KMS-11 (cell line): ENCODE data around the gene SARS1.

Experiments used
- H2AFZ ChIP-seq: fragments of 200-600 bp; sonication (generic); 2 replicates; pipeline ENCODE4 v1.6.1; 2016; ENCODE audit warnings: antibody characterized with exemption, mixed run types, low read depth
- H3K27ac ChIP-seq: fragments of 200-600 bp; sonication (generic); 2 replicates; pipeline ENCODE4 v1.6.1; 2016; ENCODE audit warnings: mild to moderate bottlenecking, mixed run types
- H3K27me3 ChIP-seq: fragments of 200-600 bp; sonication (generic); 2 replicates; pipeline ENCODE4 v1.6.1; 2017; ENCODE audit warnings: mild to moderate bottlenecking, low read depth, mixed run types, moderate library complexity; ENCODE audit not compliant: insufficient read depth
- H3K36me3 ChIP-seq: fragments of 200-600 bp; sonication (generic); 2 replicates; pipeline ENCODE4 v1.6.1; 2017; ENCODE audit warnings: mild to moderate bottlenecking, mixed run types; ENCODE audit not compliant: insufficient read depth
- H3K4me1 ChIP-seq: fragments of 200-600 bp; sonication (generic); 2 replicates; pipeline ENCODE4 v1.6.1; 2016; ENCODE audit warnings: mild to moderate bottlenecking, low read depth, mixed run types; ENCODE audit not compliant: poor library complexity, severe bottlenecking
- H3K4me2 ChIP-seq: fragments of 200-600 bp; sonication (generic); 2 replicates; pipeline ENCODE4 v1.7.0; 2016; ENCODE audit warnings: mild to moderate bottlenecking, mixed run types
- H3K4me3 ChIP-seq: fragments of 200-600 bp; sonication (generic); IDR thresholded peaks from 2 replicates; pipeline ENCODE4 v1.6.1; 2017; ENCODE audit warnings: low read depth, low read length, mixed read lengths; ENCODE audit not compliant: insufficient read depth
- H3K79me2 ChIP-seq: fragments of 200-600 bp; sonication (generic); 2 replicates; pipeline ENCODE4 v1.6.1; 2016; ENCODE audit warnings: low read depth, mixed run types; ENCODE audit not compliant: insufficient read depth
- H3K9ac ChIP-seq: fragments of 200-600 bp; sonication (generic); 2 replicates; pipeline ENCODE4 v1.6.1; 2016; ENCODE audit warnings: mild to moderate bottlenecking, mixed run types
- H4K20me1 ChIP-seq: fragments of 200-600 bp; sonication (generic); 2 replicates; pipeline ENCODE4 v1.6.1; 2016; ENCODE audit warnings: mild to moderate bottlenecking, mixed run types; ENCODE audit not compliant: insufficient read depth
- CTCF ChIP-seq: fragments of 200-600 bp; sonication (generic); conservative IDR thresholded peaks from 2 replicates; pipeline ENCODE4 v1.6.1; 2017; ENCODE audit warnings: low read depth, mild to moderate bottlenecking, antibody characterized with exemption, low read length, moderate library complexity, mixed read lengths

SARS1 gene

GRCh38 chr1:109239047-109239408 is 25.3 kb downstream of the SARS1 start:
- H3K4me1 ChIP-seq = no peaks in the 10 kb centered on the region
- no peak overlapping the region for H3K4me2 ChIP-seq
- H3K79me2 ChIP-seq = no peaks in the 10 kb centered on the region
- no peak overlapping the region for H3K4me3 ChIP-seq
- no peaks in the 10 kb centered on the region for H3K27me3 ChIP-seq
- no peak overlapping the region for H3K9ac ChIP-seq
- peaks cover 24% of the 10 kb centered on the region; the same call in 1 of the 2 replicates for H3K36me3 ChIP-seq
- H2AFZ ChIP-seq = no peak overlapping the region
- no peaks in the 10 kb centered on the region for H4K20me1 ChIP-seq
- TF ChIP-seq CTCF = no peak
- H3K27ac ChIP-seq = no peak overlapping the region

GRCh38 chr1:109239409-109240068 is 25.8 kb downstream of the SARS1 start:
- no peaks in the 10 kb centered on the region for H3K4me1 ChIP-seq
- TF ChIP-seq CTCF = peak; percentile 90
- no peak overlapping the region for H3K27ac ChIP-seq
- H4K20me1 ChIP-seq = no peaks in the 10 kb centered on the region
- no peaks in the 10 kb centered on the region for H3K27me3 ChIP-seq
- H3K4me3 ChIP-seq = no peak overlapping the region
- no peak overlapping the region for H2AFZ ChIP-seq
- H3K4me2 ChIP-seq = no peak overlapping the region
- H3K79me2 ChIP-seq = no peaks in the 10 kb centered on the region
- no peak overlapping the region for H3K9ac ChIP-seq
- H3K36me3 ChIP-seq = peaks cover 24% of the 10 kb centered on the region; the same call in 1 of the 2 replicates

- Histone ChIP-seq H2AFZ (no peak overlapping the region), H3K4me1 (no peaks in the 10 kb centered on the region), H3K9ac (no peak overlapping the region), H3K79me2 (no peaks in the 10 kb centered on the region), H4K20me1 (no peaks in the 10 kb centered on the region), H3K36me3 (peaks cover 19% of the 10 kb centered on the region; the same call in 1 of the 2 replicates), H3K27me3 (no peaks in the 10 kb centered on the region), H3K27ac (no peak overlapping the region), H3K4me2 (no peak overlapping the region), H3K4me3 (no peak overlapping the region)
- TF ChIP-seq CTCF = no peak
Observed at GRCh38 chr1:109240158-109241152, 26.7 kb downstream of the SARS1 start.

GRCh38 chr1:109241344-109241743 is 27.6 kb downstream of the SARS1 start:
- Histone ChIP-seq H3K4me2 (no peak overlapping the region), H3K4me3 (no peak overlapping the region), H3K79me2 (no peaks in the 10 kb centered on the region), H4K20me1 (no peaks in the 10 kb centered on the region), H3K4me1 (no peaks in the 10 kb centered on the region), H3K9ac (no peak overlapping the region), H3K27me3 (no peaks in the 10 kb centered on the region), H2AFZ (no peak overlapping the region), H3K36me3 (peaks cover 10% of the 10 kb centered on the region; the same call in 1 of the 2 replicates), H3K27ac (no peak overlapping the region)
- TF ChIP-seq CTCF = no peak
